HG02623 (cell line): ENCODE measurements around the gene SLC25A17.
"Not testable (repeated sequence)": the region's sequence is repeated elsewhere in the genome, so short reads cannot be mapped to it uniquely, and the experiment has no call there.

Experiments
- ATAC-seq: cut with Tn5 transposase; IDR thresholded peaks from one replicate; pipeline ENCODE4 v1.9.1; 2021; ENCODE audit warnings: moderate library complexity; ENCODE audit not compliant: unreplicated experiment

Gene SLC25A17

GRCh38 chr22:40721266-40721665 is 97.9 kb downstream of the SLC25A17 start:
- ATAC-seq = no peak

DNA sequence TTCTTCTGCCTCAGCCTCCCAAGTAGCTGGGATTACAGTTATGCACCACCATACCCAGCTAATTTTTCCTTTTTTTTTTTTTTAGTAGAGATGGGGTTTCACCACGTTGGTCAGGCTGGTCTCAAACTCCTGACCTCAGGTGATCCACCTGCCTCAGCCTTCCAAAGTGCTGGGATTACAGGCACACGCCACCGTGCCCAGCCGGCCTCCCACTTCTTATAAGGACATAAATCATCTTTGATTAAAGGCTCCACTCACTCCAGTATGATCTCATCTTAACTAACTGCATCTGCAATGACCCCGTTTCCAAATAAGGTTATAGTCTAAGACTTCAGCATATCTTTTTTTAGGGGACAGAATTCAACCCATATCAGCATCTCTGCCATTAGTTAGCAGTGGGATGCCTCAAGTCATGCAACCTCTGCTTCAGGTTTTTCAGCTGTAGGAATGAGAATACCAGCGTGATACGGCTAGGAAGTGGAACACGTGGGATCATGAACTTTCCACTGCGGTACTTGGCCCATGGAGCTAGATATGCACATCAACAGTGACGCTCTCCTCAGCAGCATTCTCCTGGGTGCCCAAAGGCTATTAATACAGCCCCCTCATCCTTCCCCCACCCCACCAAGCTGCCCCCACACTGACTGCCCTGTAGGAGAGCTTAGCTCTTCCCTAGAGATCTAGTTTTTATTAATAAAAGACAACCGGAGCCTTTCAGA is 98.4 kb downstream of the SLC25A17 start:
- no peak for ATAC-seq

- not testable (repeated sequence) for ATAC-seq
Observed at GRCh38 chr22:40720156-40720537, 99.0 kb downstream of the SLC25A17 start.
